Liver (tissue), 9 donors: ENCODE measurements around the gene PTTG2. TPM values are rescaled to one million over a fixed set of nuclear protein-coding genes. Genes with fewer than 3 reads are reported as not detected.

Experiments
- DNase-seq: peaks from one replicate; pipeline ENCODE4 v3.0.0-alpha.2; 2017; ENCODE audit warnings: low spot score
- H3K27ac ChIP-seq, 2 donors: one replicate each; pipeline ENCODE4 v1.7.0; 2013; ENCODE audit warnings: inconsistent platforms in 2 of 2, low read length in 2 of 2, control low read depth in 1 of 2, low read depth in 1 of 2, mild to moderate bottlenecking in 1 of 2
- H3K27me3 ChIP-seq, 4 donors: one replicate each; pipeline versions ENCODE4 v1.6.1 to v1.7.0; 2013; ENCODE audit warnings: low read length in 3 of 4, inconsistent platforms in 1 of 4, mild to moderate bottlenecking in 1 of 4, moderate library complexity in 1 of 4; ENCODE audit not compliant: control insufficient read depth in 4 of 4, insufficient read depth in 4 of 4
- H3K36me3 ChIP-seq, 4 donors: one replicate each; pipeline versions ENCODE4 v1.6.1 to v1.7.0; 2013; ENCODE audit warnings: low read length in 3 of 4, mild to moderate bottlenecking in 3 of 4, low read depth in 1 of 4, moderate library complexity in 1 of 4; ENCODE audit not compliant: control insufficient read depth in 4 of 4, insufficient read depth in 3 of 4
- H3K4me1 ChIP-seq, 4 donors: one replicate each; pipeline versions ENCODE4 v1.6.1 to v1.7.0; 2013; ENCODE audit warnings: low read length in 3 of 4, mild to moderate bottlenecking in 3 of 4, moderate library complexity in 1 of 4; ENCODE audit not compliant: control insufficient read depth in 4 of 4, insufficient read depth in 4 of 4
- H3K4me3 ChIP-seq, 3 donors: one replicate each; pipeline versions ENCODE4 v1.6.1 to v1.7.0; 2013; ENCODE audit warnings: low read length in 3 of 3, control low read depth in 1 of 3, low read depth in 1 of 3, mild to moderate bottlenecking in 1 of 3
- H3K9ac ChIP-seq, 2 donors: one replicate each; pipeline ENCODE4 v1.7.0; 2013; ENCODE audit warnings: low read length in 2 of 2, mild to moderate bottlenecking in 2 of 2, moderate library complexity in 2 of 2, control low read depth in 1 of 2, low read depth in 1 of 2
- H3K9me3 ChIP-seq, 4 donors: one replicate each; pipeline versions ENCODE4 v1.6.1 to v1.7.0; 2013; ENCODE audit warnings: low read length in 3 of 4; ENCODE audit not compliant: control insufficient read depth in 4 of 4
- ATF3 ChIP-seq: IDR thresholded peaks from 2 replicates; pipeline ENCODE4 v1.6.1; 2016; ENCODE audit warnings: antibody characterized with exemption
- CTCF ChIP-seq: fragments of 150-350 bp; IDR thresholded peaks from 2 replicates; pipeline ENCODE4 v1.5.1; 2017; ENCODE audit warnings: improper control_type of control experiment, low read depth, low read length; ENCODE audit not compliant: missing input control
- FOXA1 ChIP-seq: IDR thresholded peaks from 2 replicates; pipeline ENCODE4 v1.6.1; 2016; ENCODE audit warnings: antibody characterized with exemption
- GABPA ChIP-seq, 2 donors: IDR thresholded peaks in 1 of 2; conservative IDR thresholded peaks in 1 of 2; 2 replicates each; pipeline ENCODE4 v1.6.1; 2016; ENCODE audit warnings: antibody characterized with exemption in 2 of 2, mild to moderate bottlenecking in 1 of 2, moderate library complexity in 1 of 2
- HNF4A ChIP-seq, 2 donors: conservative IDR thresholded peaks; 2 replicates each; pipeline ENCODE4 v1.6.1; 2016; ENCODE audit warnings: antibody characterized with exemption in 2 of 2, mild to moderate bottlenecking in 2 of 2
- HNF4G ChIP-seq: IDR thresholded peaks from 2 replicates; pipeline ENCODE4 v1.6.1; 2016; ENCODE audit warnings: antibody characterized with exemption
- JUND ChIP-seq, 2 donors: IDR thresholded peaks; 2 replicates each; pipeline ENCODE4 v1.6.1; 2016; ENCODE audit warnings: antibody characterized with exemption in 2 of 2
- MAX ChIP-seq: IDR thresholded peaks from 2 replicates; pipeline ENCODE4 v1.6.1; 2016; ENCODE audit warnings: antibody characterized with exemption
- NR2F2 ChIP-seq: IDR thresholded peaks from 2 replicates; pipeline ENCODE4 v1.6.1; 2016; ENCODE audit warnings: antibody characterized with exemption
- RAD21 ChIP-seq, 2 donors: IDR thresholded peaks; 2 replicates each; pipeline ENCODE4 v1.6.1; 2016; ENCODE audit warnings: antibody characterized with exemption in 2 of 2, mild to moderate bottlenecking in 2 of 2
- REST ChIP-seq: IDR thresholded peaks from 2 replicates; pipeline ENCODE4 v1.6.1; 2016; ENCODE audit warnings: antibody characterized with exemption, mild to moderate bottlenecking
- RXRA ChIP-seq, 2 donors: IDR thresholded peaks; 2 replicates each; pipeline ENCODE4 v1.6.1; 2017 to 2018; ENCODE audit warnings: antibody characterized with exemption in 2 of 2, mild to moderate bottlenecking in 1 of 2
- SP1 ChIP-seq: IDR thresholded peaks from 2 replicates; pipeline ENCODE4 v1.6.1; 2018; ENCODE audit warnings: antibody characterized with exemption, mild to moderate bottlenecking
- YY1 ChIP-seq: IDR thresholded peaks from 2 replicates; pipeline ENCODE4 v1.6.1; 2016; ENCODE audit warnings: antibody characterized with exemption, mild to moderate bottlenecking
- ZBTB33 ChIP-seq: IDR thresholded peaks from 2 replicates; pipeline ENCODE4 v1.6.1; 2016; ENCODE audit warnings: antibody characterized with exemption
- WGBS: extraction: QIAGEN DNeasy Blood & Tissue Kit; methylation state at CpG from one replicate; pipeline ENCODE4 v1.1.7; 2013; 5-methylcytosine and 5-hydroxymethylcytosine counted together
- polyA plus RNA-seq, 2 donors: library from polyadenylated mRNA; stranded (reverse) in 1 of 2; unstranded in 1 of 2; fragments of 200-250 nt in 1 of 2; fragments of >200 nt in 1 of 2; fragmentation: Nextera tagmentation in 1 of 2; extraction: Ambion mirVana in 1 of 2; gene quantifications; one replicate each; pipeline versions ENCODE4 v1.2.1 to v1.2.3, GENCODE V29; 2013 to 2015
- total RNA-seq, 2 donors: library from RNA; depleted of rRNA; stranded (reverse); fragments of >200 nt; gene quantifications; one replicate each; pipeline ENCODE4 v1.2.3, GENCODE V29; 2014
- donor health status: healthy.
- donor health status: healthy.
- donor health status: healthy.
- donor health status: healthy.
- donor health status: healthy.

Gene PTTG2
- total and polyA plus RNA-seq, 4 donors, result 0.24 to 0.92 TPM; not detected in 2

- no peak for DNase-seq
- no peaks in the 10 kb centered on the region for H3K9me3 ChIP-seq
- TF ChIP-seq NR2F2 (no peak), YY1 (no peak)
- no peaks in the 10 kb centered on the region for H3K27me3 ChIP-seq
- no peak overlapping the region for H3K4me3 ChIP-seq
- peaks cover 0 to 9% (median 2%) of the 10 kb centered on the region in 4 donors for H3K4me1 ChIP-seq
- H3K27ac ChIP-seq, result no peak overlapping the region
- WGBS, result 88% methylated on average over 7 of the region's 7 CpGs
- no peak overlapping the region for H3K9ac ChIP-seq
- peaks cover 0 to under 1% (median 0%) of the 10 kb centered on the region in 4 donors for H3K36me3 ChIP-seq
Observed at GRCh38 chr4:37995981-37996775, 36.0 kb downstream of the PTTG2 start.

- H3K9me3 ChIP-seq, result no peaks in the 10 kb centered on the region
- WGBS, result 80% methylated on average over 9 of the region's 9 CpGs
- DNase-seq, result no peak
- H3K4me1 ChIP-seq, result peaks cover 0 to 9% (median 2%) of the 10 kb centered on the region in 4 donors
- no peaks in the 10 kb centered on the region for H3K27me3 ChIP-seq
- H3K9ac ChIP-seq, result no peak overlapping the region
- peaks cover 0 to 4% (median 0%) of the 10 kb centered on the region in 4 donors for H3K36me3 ChIP-seq
- TF ChIP-seq CTCF, result no peak
- TF ChIP-seq FOXA1, result no peak
- no peak for TF ChIP-seq RXRA (IDR thresholded peaks at IDR 0.05)
- TF ChIP-seq ATF3, result no peak
- no peak for TF ChIP-seq JUND (IDR thresholded peaks at IDR 0.05)
- no peak for TF ChIP-seq ZBTB33
- TF ChIP-seq GABPA (IDR thresholded peaks at IDR 0.05 in 1 of 2, conservative IDR thresholded peaks at IDR 0.05 in 1 of 2), result no peak
- no peak for TF ChIP-seq HNF4G
- no peak for TF ChIP-seq HNF4A (conservative IDR thresholded peaks at IDR 0.05)
- TF ChIP-seq MAX, result no peak
- no peak for TF ChIP-seq REST
- TF ChIP-seq SP1, result no peak
- no peak for TF ChIP-seq RAD21 (IDR thresholded peaks at IDR 0.05)
- H3K4me3 ChIP-seq, result no peak overlapping the region
- no peak overlapping the region for H3K27ac ChIP-seq
Observed at GRCh38 chr4:37998226-37998625, 38.0 kb downstream of the PTTG2 start.
